GM21619 (cell line): ENCODE results near the gene GUCY2D.

Experiments used
- ATAC-seq: cut with Tn5 transposase; IDR thresholded peaks from one replicate; pipeline ENCODE4 v1.9.1; 2021; ENCODE audit not compliant: unreplicated experiment

GUCY2D gene

GRCh38 chr17:8063761-8064534 lies 61.5 kb downstream of the GUCY2D start:
- ATAC-seq: no peak

GRCh38 chr17:8064561-8065019 lies 62.2 kb downstream of the GUCY2D start:
- ATAC-seq: no peak

- ATAC-seq: no peak
Observed at GRCh38 chr17:8066841-8067775, 64.7 kb downstream of the GUCY2D start.

- ATAC-seq: no peak
Observed at GRCh38 chr17:8067806-8068205, 65.4 kb downstream of the GUCY2D start.

- ATAC-seq: no peak
Observed at GRCh38 chr17:8068736-8069586, 66.5 kb downstream of the GUCY2D start.

- ATAC-seq: no peak
Observed at GRCh38 chr17:8069587-8069860, 67.1 kb downstream of the GUCY2D start.
